ENCODE measurements around the gene RAD51B.

- no peak for TF ChIP-seq CTCF (IDR thresholded peaks at IDR 0.05; ENCODE audit: insufficient read depth, low read length)
- TF ChIP-seq, protein P1, sequence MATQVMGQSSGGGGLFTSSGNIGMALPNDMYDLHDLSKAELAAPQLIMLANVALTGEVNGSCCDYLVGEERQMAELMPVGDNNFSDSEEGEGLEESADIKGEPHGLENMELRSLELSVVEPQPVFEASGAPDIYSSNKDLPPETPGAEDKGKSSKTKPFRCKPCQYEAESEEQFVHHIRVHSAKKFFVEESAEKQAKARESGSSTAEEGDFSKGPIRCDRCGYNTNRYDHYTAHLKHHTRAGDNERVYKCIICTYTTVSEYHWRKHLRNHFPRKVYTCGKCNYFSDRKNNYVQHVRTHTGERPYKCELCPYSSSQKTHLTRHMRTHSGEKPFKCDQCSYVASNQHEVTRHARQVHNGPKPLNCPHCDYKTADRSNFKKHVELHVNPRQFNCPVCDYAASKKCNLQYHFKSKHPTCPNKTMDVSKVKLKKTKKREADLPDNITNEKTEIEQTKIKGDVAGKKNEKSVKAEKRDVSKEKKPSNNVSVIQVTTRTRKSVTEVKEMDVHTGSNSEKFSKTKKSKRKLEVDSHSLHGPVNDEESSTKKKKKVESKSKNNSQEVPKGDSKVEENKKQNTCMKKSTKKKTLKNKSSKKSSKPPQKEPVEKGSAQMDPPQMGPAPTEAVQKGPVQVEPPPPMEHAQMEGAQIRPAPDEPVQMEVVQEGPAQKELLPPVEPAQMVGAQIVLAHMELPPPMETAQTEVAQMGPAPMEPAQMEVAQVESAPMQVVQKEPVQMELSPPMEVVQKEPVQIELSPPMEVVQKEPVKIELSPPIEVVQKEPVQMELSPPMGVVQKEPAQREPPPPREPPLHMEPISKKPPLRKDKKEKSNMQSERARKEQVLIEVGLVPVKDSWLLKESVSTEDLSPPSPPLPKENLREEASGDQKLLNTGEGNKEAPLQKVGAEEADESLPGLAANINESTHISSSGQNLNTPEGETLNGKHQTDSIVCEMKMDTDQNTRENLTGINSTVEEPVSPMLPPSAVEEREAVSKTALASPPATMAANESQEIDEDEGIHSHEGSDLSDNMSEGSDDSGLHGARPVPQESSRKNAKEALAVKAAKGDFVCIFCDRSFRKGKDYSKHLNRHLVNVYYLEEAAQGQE (IDR thresholded peaks at IDR 0.05; ENCODE audit: insufficient replicate concordance, low read depth) = no peak
- TF ChIP-seq POLR2AphosphoS5 (IDR thresholded peaks at IDR 0.05; ENCODE audit: low read depth) = no peak
- TF ChIP-seq GABPA (IDR thresholded peaks at IDR 0.05; ENCODE audit: low read depth) = no peak
These were observed 875.8 kb downstream of the RAD51B start for GRCh38 chr14:68695326-68695768.

All from HL-60 (cell line).